ENCODE data around the gene DUSP1. TPM values are rescaled to one million over a fixed set of nuclear protein-coding genes. Genes with fewer than 3 reads are reported as not detected.
"Not testable (repeated sequence)": the region's sequence is repeated elsewhere in the genome, so short reads cannot be mapped to it uniquely, and the experiment has no call there.

DUSP1 gene, protein sequence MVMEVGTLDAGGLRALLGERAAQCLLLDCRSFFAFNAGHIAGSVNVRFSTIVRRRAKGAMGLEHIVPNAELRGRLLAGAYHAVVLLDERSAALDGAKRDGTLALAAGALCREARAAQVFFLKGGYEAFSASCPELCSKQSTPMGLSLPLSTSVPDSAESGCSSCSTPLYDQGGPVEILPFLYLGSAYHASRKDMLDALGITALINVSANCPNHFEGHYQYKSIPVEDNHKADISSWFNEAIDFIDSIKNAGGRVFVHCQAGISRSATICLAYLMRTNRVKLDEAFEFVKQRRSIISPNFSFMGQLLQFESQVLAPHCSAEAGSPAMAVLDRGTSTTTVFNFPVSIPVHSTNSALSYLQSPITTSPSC
- 5.2 and 5.3 TPM in 2 replicates for total RNA-seq

DNA sequence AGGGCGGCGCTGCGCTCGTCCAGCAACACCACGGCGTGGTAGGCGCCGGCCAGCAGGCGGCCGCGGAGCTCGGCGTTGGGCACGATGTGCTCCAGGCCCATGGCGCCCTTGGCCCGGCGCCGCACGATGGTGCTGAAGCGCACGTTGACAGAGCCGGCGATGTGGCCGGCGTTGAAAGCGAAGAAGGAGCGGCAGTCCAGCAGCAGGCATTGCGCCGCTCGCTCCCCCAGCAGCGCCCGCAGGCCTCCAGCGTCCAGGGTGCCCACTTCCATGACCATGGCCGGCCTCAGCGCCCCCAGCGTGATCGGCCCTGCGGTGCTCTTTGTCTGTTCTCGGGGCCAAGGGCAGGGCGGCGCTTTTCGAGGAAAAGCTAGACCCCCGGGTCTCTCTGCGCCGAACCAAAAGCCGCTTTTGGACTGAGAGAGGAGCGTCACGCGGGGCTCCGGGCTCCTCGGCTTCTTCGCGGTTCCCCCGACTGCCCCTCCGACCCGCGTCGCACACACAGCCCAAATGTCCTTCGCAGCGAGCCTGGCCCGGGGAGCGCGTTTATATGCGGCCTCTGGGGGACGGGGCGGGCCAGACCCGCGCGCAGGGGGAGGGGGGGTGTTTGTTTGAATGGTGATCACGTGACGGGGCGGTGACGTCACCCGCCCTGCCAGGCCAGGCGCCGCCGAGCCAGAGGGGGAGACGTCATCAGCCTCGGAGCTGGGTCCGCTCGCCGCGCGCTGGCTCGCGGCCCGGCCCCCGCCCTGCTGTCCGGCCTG lies at the start of gene DUSP1:
Gene DUSP1 (minus strand): TSS at position 521 of the 764 bp plus-strand sequence. CDS start 243 bp downstream, at position 278.
- intact Hi-C loops (cut with micrococcal nuclease) = loop anchor here (2.0 kb wide), 1 partner anchor 764 kb away; the partner anchor contains the start of gene FBXW11

DNA sequence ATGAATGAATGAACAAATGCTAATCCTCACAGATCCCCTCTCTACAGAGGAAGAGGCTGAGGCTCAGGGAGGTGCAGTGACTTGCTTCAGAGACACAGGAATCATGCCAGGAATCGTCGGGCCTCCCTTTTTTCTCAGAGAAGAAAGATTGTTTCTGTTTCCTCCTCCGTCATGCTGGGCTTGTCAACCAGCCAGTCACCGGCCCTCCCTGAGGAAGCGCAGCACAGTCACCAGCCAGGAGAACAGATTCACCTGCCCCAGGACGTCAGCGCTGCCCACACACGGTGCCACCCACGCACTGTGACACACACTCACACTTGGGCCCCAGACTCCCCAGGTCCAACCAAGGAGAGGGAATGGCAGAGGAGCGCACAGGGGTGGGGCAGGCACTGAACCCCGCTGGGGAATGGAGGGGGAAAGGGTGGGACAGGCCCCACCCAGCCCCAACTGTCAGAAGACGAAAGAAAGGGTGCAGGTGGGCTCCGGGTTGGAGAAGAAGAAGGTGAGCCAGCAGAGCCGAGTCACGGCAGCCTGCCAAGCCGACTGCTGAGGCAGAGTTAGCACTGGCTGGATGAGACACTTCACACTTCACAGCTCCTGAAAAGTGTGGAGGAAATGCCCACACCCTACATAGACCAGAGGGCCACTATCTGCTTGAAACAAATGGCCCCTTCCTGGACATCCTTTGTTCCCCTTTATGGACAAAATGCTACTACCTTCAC lies 49.2 kb upstream of the DUSP1 start:
- intact Hi-C loops (cut with micrococcal nuclease) = no loop called here

DNA sequence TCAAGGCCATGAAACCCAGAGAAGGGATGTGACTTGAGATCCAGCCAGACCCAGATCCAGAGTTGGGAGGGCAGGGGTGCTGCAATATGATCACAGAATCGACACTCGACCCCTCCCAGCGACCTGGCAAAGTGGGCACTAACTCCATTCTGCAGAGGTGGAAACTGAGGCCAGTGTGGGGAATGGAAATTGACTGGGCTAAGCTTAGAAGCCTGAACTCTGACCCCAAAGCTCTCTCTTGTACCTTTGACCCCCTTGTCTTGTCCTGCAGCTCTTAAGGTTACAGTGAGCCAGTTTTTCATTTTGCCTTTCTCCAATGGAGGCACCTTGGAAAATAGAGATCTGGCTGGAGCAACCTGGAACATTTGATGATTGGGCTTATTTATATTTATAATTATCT lies 48.6 kb upstream of the DUSP1 start:
- intact Hi-C loops (cut with micrococcal nuclease) = no loop called here

DNA sequence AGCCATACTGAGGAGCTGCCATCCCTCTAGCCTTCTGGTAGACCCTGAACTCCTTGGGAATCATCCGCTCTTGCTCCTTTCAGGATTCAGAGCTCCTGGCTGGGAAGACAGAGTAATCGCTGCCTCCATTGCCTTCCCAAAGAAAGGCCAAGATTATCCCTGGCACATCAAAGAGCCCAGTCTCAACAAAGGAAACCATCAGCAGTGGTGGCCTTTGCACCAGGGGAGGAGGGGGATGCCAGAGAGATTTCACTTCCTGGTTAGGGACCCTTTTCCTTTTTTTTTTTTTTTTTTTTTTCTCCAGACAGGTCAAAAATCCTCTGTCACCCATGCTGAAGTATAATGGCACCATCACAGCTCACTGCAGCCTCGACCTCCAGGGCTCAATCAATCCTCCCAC lies 47.1 kb upstream of the DUSP1 start:
- intact Hi-C loops (cut with micrococcal nuclease) = no loop called here

DNA sequence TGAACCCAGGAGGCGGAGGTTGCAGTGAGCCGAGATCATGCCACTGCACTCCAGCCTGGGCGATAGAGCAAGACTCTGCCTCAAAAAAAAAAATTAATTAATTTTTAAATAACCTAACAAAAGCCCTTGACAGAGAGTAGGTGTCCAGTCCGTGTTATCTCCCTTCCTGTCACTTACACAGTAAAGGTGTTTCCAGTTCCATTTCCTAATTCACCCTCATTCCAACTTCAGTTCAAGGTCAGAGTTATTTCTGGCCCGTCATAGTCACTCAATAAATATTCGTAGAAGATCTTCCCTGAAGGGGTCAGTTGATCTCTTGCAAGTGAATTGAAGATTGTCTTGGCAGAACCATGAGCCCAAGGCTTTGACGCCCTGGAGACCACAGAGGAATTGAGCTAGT lies 46.7 kb upstream of the DUSP1 start:
- intact Hi-C loops (cut with micrococcal nuclease) = no loop called here

DNA sequence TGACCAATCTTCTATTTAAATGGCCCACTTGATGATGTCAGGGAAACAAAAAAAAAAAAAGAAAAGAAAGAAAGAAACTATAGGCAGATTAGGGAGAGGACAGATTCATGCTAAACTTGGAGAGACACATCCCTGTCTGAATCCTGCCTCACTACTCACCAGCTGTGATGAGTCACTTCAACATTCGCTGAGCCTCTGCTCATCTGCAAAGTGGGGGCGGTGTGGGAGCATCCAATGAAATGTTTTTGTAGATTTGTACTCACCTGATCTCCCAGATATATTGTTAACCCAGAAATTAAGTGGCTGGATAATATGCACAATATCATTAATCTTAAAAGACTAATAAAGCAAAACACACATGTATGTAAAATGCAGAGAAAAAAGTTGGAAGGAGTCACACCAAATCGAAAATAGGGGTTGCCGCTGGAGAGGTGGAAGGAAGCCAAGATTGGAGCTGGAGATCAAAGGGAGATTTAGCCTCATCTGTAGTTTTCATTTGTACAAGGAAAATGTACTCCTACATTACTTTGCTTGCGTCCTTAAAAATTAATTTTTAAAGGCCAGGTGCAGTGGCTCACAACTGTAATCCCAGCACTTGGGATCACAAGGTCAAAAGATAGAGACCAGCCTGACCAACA lies 46.0 kb upstream of the DUSP1 start:
- intact Hi-C loops (cut with micrococcal nuclease) = no loop called here

DNA sequence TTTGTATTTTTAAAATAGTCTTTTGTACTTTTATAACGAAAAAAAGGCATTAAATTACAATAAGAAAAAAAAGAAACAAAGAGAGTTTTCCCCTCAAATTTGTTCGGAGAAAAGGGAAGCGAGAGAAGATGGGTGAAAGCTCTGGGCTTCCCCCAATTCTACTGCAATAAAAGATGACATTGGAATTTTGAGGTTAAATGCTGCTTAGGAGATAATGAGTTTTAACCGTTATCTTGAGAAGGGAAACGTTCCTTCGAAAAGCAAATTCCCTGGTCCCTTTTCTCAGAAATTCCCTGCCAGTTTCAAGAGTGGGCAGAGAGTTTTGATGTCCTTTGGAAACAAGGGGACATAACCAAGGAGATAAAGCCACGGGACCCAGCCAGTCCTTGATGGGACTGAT lies 44.6 kb upstream of the DUSP1 start:
- intact Hi-C loops (cut with micrococcal nuclease) = no loop called here

DNA sequence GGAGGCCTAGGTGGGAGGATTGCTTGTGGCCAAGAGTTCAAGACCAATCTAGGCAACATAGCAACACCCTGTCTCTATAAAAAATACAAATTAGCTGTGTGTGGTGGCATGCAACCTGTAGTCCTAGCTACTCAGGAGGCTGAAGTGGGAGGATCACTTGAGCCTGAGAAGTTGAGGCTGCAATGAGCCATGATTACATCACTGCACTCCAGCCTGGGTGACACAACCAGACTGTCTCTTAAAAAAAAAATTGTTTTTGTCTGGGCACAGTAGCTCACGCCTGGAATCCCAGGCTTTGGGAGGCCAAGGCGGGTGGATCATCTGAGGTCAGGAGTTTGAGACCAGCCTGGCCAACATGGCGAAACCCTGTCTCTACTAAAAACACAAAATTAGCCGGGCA lies 40.0 kb upstream of the DUSP1 start:
- intact Hi-C loops (cut with micrococcal nuclease) = not testable (repeated sequence)

DNA sequence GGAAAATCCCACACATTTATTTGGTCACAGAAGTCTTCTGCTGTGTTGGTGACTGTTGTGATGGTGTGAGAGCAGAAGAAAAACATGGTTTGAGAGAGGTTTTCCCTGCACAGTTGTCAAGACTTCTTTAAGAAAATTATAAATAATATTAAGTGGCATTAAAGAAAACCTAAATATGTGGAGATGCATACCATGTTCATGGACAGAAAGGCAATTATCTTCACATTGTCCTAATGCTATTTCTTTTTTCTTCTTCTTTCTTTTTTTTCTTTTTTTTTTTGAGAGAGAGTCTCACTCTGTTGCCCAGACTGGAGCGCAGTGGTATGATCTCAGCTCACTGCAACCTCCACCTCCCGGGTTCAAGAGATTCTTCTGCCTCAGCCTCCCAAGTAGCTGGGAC lies 38.8 kb upstream of the DUSP1 start:
- intact Hi-C loops (cut with micrococcal nuclease) = no loop called here

DNA sequence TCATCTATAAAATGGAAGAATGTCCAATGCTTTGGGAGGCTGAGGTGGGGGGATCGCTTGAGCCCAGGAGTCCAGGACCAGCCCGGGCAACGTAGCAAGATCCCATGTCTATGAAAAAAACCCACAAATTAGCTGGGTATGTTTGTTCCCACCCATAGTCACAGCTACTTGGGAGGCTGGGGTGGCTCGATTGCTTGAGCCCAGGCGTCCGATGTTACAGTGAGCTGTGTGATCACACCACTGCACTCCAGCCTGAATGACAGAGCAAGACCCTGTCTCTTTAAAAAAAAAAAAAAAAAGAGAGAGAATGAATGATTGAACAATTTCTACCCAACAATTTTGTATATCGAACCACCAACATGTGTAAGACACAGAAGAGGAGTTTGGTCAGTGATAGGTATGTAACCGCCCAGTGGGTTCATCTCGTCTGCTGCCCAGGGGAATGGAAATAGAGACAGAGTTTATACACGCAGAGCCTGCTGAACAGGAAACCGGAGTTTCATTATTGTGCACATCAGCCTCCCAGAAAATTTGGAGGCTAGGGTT lies 36.8 kb upstream of the DUSP1 start:
- intact Hi-C loops (cut with micrococcal nuclease) = loop anchor here (1.0 kb wide), 6 partner anchors 26 to 808 kb away; partner anchors contain the start of genes BOD1, ERGIC1 and RPL26L1

DNA sequence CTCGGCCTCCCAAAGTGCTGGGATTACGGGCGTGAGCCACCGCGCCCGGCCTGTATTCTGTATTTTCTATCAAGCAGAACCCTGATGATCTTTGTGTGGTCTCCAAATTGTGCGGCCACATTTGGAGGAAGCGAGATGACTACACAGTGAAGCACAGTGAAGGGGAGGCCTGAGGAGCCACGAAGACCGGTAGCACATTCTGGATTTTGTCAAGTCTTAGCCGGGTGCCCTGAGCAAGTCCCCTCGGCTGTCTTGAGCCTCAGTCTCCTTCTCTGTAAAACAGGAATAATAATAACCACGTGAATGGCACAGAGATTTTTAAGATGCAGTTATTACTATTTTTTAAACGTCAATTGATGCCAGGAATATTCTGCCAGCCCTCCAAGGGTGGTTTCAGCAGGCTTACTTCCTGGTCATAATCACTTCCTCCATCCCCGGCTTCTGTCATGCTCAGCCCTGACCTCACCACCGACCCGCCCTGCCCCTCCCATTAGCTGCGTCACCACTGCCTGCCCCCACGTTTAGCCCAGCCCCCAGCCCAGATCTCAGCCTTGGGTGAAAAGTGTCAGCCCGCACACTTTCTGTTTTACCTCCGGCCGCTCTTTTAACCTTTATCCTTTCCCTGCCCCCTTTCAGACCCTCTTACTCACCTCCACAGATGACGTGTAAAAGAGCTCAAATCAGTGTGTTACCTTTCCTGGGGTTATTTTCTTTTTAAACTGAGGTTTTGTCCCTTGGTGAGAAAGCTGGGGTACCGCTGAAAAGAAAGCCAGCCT lies 36.1 kb upstream of the DUSP1 start:
- intact Hi-C loops (cut with micrococcal nuclease) = loop anchor here (1.0 kb wide), 6 partner anchors 27 to 809 kb away; partner anchors contain the start of genes BOD1, ERGIC1 and RPL26L1

DNA sequence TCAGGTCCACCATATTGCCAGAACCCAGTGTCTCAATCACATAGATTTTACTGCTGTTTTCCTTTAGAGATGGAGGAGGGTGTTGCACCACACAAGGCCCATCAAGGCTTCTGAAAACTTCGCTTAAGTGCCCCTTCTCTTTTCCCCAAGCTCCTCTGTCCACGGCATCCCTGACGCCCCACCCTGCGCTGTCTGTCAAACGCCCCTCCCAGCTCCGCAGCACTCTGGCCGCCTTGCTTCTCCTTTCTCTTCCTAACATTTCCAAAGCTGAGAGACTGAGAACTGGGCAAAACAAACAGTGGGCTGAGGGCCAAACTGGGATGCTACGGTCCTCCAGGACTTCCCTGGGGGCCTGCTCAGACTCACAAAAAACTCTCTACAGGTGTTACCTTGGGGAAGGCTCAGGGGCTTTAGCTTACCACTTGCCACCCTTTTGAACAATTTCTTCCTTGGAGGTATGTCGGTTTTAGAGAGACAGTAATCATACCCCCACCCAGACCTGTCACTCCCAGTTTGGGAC lies 34.8 kb upstream of the DUSP1 start:
- intact Hi-C loops (cut with micrococcal nuclease) = no loop called here

DNA sequence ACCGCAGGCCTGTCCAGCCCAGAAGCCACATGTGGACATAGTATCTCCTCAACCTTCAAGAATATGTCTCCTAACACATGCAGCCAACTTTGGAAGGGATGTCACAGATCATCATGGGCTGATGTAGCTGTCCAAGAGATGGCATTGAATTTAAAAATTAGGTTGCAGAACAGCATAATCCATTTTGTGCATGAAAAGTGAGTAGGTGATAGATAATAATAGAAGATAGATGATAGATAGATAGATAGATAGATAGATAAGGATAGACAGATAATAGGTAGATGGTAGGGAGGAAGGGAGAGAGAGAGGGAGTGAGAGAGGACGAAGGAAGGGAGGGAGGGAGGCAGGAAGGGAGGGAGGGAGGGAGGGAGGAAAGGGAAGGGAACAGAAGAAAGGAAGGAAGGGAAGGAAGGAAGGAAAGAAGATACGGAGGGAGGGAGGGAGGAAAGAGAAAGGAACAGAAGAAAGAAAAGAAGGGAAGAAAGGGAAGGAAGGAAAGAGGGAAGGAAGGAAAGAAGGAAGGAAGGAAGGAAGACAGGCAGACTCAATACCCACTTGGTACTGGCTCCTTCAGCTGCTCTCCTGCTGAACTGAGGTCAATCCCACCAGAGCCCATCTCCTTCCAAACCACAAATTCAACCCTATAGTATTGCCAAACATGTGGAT lies 34.2 kb upstream of the DUSP1 start:
- intact Hi-C loops (cut with micrococcal nuclease) = no loop called here

DNA sequence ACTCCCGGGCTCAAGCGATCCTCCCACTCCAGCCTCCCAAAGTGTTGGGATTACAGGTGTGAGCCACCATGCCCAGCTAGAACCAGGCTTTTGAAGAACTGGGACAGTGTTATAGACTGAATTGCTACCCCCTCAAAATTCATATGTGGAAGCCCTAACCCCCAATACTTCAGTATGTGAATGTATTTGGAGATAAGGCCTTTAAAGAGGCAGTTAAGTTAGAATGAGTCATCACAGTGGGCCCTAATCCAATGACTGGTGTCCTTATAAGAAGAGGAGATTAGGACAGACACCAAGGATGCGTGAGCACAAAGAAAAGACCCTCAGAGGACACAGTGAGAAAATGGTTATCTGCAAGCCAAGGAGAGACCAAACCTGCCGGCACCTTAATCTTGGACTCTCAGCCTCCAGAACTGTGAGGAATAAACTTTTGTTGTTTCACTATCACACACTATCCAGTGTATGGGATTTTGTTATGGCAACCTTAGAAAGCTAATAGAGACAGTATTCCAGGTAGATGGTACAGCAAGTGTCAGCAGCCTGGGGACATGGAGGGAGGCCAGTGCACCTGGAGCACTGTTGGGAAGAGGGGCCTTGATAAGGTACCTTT lies 31.7 kb upstream of the DUSP1 start:
- intact Hi-C loops (cut with micrococcal nuclease) = no loop called here

DNA sequence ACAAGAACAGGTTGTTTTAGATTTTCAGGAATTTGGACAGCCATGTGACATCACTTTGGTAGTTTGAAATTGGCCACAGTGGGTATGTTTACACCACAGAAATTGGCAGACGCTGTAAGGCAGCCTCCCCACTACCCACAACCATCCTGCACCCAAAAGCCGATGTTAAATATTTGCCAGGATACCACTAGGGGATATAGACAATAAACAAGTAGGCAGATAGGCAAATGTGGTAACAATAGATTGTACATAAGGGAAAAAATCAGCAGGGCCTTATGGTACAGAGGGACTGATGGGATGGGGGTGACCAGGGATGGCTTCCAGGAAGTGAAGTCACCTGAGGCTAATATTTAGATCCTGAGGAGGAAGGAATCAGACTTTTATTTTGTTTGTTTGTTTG lies 31.1 kb upstream of the DUSP1 start:
- intact Hi-C loops (cut with micrococcal nuclease) = no loop called here

DNA sequence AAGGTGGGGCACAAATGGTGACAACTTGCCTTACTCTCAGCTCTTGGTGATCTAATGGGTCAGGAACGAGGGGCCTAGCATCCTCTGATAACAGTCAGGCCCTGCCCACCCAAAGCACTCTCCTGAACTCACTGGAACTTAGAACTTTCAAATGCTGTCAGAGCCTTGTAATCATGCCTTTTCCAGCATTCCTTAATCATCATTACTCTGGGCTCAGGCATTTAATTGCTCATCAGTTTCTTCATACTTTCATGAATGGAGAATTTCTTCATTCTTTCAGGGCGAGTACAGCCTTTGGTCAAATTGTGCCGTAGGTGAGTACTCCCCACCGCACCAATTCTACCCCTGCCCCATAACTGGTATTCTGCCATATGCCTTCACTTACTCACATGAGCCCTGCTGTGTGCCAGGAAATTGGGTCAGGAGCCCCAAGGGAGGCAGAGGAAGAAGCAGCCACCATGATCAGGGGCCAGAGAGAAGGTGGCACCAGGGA lies 30.2 kb upstream of the DUSP1 start:
- intact Hi-C loops (cut with micrococcal nuclease) = no loop called here

DNA sequence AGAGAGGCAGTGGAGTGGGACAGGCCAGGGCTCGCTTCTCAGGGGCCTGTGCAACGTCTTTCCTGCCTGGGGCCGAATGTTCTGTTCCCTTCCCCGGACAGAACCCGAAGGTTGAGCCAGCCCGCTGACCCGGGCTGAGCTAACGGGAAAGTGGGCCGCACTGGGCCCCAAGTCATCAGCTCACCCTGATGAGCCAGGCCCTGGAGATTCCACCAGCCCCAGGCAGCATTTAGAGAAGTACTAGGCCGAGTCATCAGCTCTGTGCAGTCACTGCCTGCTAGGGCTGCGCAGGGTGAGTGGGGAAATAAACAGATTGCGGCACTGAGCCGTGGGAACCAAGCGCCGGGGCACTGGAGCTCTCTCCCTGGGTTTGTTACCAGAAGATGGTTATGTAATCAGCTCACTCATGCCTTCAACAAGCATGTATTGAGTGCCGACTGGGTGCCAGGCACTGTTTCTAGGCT lies 29.1 kb upstream of the DUSP1 start:
- intact Hi-C loops (cut with micrococcal nuclease) = no loop called here

DNA sequence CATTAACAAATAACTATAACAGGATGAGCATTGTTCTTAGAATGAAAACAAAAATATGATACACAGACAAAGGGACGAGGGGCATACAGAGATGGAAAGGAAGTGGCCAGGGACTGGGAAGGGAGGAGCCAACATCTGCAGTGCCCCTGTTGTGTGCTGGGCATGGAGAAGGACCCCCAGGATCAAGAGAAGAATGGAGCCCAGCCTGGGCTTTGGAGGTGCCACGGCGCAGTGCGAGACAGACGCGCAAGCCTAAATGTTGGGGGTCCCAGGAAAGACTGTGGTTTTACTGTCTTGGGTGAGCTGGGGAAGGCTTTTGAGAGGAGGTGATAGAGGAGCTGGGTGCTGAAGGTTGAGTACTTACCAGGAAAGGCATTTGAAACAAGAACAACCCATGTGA lies 28.4 kb upstream of the DUSP1 start:
- intact Hi-C loops (cut with micrococcal nuclease) = no loop called here
